HL-60/S4 treated with phorbol 12-myristate 13-acetate at 8.2 ng/mL for 4 days and 3 days (cell line): Measurements from ENCODE around the gene TFF1.

Source experiments
- in situ Hi-C: fragments of 300-500 bp; cut with MboI; formaldehyde crosslinking; loops from 2 replicates; pipeline ENCODE4 v1.15.0; 2022; ENCODE audit warnings: low sequenced_read_pairs

TFF1 gene

DNA sequence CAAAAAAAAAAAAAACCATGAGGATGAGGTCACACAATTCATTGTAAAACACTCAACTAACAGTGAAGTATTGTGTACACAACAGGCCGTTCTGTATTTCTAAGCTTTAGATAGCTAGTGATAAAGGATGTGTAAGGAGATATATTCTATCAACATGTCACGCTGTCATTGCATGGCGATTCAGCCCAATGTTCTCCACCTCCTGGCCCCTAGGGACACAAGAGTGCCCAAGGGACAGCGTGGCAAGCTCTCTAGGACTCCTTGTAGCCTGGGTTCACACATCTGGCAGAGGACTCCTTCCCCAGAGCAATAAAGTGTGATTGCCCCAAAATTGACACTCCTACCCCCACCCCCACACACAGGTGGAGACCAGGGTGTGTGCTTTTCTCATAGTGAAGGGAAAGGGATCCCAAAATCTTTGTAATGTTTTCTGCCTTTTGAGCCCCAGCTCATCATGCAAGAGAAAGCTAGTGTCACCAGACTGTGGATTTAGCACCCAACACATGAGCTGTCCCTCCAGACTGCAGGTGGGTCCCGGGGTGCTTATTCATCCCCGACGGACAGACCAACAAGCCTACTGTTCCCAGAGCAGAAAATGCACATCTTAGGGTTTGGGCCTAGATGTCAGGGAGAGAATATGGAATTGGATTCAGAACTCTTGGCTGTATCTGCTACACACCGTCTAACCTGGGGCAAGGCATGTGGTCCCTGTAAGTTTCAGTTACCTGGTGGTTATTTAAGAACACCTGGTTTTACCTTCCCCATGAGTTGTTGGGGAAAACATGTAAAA lies 18.0 kb upstream of the TFF1 start:
- in situ Hi-C loops = no loop called here

- in situ Hi-C loops = no loop called here
Observed at GRCh38 chr21:42383331-42383730, 17.0 kb upstream of the TFF1 start.

- in situ Hi-C loops = no loop called here
Observed at GRCh38 chr21:42382915-42383314, 16.6 kb upstream of the TFF1 start.

DNA sequence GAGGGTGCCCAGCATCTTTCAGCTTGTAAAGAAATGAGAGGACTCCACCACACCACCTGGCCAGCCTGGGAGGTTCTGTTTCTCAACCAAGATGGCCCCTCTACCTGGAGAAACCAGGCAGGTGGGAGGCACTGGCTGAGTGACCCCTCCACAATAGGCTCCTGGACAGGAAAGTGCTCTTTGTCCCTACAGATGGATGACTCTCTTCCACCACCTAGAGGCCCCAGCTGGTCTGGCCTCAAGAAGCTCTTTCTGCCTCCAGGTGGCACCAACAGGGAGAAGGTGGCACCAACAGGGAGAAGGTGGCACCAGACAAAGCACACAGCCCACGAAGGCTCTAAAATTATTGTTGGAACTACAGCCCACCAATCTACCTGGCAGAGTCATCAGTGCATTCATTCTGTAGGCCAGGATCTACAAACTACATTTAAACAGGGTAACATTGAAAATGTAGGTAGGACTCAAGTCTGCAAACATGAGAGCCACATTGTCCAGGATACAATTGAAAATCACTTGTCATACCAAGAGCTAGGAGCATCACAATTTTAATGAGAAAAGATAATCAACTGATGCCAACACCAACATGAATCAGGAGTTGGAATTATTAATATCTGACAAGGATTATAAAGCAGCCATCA lies 15.1 kb upstream of the TFF1 start:
- in situ Hi-C loops = no loop called here

DNA sequence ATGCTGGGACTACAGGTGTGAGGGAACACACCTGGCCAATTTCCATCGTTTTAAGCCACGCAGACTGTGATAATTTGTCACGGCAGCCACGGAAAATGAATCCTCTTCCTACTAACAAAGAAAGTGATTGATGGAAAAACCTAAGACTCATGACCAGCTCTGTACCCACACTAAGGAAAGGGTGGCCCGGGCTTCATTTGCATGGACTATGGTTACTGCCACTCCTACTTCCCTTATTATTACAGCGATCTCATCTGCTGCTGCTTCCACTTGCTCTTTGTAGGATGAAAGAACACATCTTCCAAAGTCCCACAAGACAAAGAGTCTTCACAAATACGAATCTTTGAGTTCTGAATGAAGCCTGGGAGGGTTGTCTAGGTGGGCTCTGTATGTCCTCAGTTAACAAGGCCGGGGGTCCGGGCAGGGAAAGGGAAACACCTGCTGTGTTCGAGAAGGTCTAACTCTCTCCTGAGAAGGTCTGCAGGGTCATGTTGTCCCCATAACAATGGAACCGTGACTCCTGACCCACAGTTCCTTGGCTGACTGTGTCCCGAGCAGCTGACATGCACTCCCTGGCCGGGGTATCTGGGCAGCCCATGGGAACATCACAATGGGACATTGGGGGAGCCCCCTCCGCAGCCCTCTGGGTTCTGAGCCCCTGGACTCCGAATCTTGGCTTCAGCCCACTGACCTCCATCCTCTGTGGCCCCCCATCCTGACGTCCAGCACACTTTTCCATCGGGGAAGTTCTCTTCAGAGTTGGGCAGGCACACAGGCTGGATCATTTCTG lies 13.3 kb upstream of the TFF1 start:
- in situ Hi-C loops = no loop called here

DNA sequence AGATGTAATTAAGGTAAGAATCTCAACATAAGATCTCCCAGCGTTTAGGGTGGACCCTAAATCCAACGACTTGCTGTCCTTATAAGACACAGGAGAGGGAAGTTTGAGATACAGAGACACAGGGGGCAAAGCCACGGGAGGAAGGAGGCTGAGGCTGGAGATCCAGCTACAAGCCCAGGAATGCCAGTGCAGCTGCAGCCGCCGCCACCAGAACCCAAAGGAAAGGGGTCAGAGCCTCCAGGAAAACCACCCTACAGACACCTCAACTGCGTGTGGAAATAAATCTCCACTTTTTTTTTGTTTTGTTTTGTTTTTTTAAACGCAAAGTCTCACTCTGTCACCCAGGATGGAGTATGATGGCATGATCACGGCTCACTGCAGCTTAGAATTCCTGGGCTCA lies 12.1 kb upstream of the TFF1 start:
- in situ Hi-C loops = no loop called here

DNA sequence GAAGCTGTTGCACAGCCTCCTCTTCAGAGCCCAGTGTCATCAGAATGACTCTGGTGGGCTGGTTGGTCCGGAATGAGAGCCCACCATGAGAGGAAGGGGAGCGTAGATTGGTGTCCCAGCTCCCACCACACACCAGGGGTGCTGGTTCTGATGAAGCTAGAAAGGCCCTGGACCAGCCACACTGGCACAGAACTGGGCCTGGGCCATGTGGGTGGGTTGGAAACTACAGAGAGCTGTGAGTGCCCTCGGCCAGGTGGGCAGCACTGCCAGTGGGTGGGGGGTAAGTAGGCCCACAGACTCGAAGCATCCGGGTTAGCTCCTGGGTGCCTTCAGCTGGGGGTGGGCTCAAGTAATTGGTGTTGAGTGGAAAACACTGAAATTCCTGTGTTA lies 11.6 kb upstream of the TFF1 start:
- in situ Hi-C loops = no loop called here

DNA sequence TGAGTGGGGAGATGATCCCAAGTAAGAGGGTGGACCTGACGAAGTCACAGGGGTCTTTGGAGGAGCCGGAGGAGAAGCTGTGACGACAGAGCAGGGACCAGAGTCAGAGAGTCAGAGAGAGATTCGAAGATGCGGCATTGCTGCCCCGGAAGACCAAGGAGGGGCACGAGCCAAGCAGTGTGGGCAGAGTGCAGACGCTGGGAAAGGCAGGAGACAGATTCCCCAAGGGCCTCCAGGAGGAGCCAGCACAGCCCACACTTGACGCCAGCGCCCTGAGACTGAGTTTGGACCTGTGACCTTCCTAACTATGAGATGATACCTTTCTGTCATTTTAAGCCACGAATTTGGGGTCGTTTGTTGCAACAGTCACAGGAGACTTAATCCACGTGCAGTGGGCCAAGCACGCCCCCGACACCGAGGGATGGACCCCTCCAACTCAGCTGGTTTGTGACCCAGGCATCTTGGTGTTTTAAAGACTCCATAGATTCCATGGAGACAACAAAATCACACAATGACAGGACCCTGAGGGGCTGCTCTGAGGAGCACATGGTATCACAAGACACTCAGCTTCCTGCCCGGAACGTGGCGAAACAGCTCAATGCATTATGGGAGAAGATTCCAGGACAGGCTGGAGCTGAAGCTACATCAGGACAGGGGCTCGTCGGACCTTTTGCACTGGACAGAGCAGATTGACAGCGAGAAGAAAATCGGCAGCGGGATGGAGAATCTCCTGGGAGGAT lies 11.0 kb upstream of the TFF1 start:
- in situ Hi-C loops = no loop called here

DNA sequence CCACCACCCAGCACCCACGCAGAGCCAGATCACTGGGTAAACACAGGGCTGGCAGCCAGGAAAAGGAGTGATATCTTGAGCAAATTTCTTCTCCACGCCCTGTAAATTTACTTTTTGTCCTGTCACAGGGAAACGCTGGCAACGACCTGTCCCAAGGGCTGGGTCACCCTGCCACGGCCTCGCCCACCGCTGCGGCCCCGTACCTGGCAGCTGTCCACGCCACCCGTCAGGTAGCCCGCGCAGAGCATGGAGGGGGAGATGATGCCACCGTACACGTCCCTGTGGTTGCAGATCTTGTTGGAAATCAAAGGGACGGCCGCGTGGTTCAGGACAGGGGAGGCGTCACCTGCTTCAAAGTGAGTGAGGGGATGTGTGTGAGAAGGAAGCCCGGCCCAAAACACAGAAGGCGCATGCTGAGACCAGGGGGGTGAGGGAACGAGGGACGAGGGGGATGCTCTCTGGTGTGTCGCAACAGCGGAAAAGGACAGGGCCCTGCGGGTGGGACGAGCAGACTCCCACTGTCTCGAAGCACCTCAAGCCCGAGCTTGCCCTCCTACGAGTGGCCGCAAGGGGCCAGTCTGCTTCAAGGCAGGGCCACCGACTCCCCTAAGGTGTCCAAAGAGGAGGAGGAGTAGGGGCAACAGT lies 10.1 kb upstream of the TFF1 start:
- in situ Hi-C loops = no loop called here

DNA sequence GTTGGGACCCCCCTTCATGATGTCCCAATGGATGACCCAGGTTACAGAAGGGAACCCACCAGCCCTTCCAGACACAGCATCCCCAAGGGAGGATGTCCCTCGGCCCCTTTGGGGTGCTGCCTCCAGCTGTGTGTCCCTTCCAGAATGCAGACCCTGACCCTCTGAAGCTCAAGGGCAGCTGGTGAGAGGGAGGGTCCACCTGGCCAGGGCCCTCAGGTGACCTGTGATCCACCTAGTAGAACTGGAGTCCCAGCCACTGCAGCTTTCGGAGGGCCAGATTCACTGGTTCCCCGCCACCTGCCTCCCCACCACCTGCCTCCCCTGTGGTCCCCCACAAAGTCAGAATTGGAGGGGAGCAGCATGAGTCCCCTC lies 9.6 kb upstream of the TFF1 start:
- in situ Hi-C loops = no loop called here

- in situ Hi-C loops = no loop called here
Observed at GRCh38 chr21:42375506-42375905, 9.2 kb upstream of the TFF1 start.

DNA sequence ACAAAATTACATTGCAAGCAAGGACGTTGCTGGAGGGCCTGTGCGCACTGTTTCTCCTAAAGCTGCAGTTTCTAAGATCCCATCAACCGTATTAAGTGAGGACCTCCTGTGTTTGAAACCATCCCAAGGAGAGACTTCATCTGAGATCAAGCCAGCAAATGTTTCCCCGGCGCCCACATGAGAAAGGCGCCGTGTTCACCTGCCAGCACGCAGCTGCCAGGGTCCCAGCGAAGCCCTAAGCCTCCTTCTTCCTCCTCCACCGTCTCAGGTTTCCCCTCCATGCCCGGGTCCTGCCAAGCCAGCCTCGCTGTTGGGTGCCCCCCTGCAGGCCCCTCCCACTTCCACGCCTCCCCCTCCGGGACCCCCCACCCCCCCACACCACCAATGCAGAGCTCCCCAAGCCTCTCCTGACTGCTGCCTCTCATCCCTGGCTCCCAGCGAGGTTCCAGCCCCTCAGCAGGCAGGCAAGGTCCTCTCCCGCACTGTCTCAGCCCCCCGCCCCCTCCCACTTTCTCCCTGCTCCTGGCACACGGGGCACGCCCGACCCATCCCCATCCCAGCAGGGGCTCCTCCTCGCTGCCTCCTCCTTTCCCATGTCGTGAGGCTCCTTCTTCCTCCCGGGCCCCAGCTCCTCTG lies 8.6 kb upstream of the TFF1 start:
- in situ Hi-C loops = no loop called here

DNA sequence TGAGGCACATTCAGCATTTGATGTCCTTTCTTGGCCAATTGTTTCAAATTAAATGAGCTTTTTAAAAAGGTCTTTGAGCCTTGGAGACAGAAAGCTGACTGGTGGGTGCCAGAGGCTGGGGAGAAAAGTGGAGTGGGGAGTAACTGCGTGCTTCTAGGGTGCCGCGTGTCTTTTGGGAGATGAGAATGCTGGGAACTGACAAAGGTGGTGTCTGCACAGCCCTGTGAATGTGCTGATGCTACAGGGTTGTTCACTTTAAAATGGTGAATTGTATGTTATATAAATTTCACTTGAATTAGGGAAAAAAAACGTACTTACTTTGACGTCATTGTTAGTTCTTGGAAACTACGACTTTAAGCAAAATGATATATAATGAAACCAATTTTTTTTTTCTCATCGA lies 8.1 kb upstream of the TFF1 start:
- in situ Hi-C loops = no loop called here

DNA sequence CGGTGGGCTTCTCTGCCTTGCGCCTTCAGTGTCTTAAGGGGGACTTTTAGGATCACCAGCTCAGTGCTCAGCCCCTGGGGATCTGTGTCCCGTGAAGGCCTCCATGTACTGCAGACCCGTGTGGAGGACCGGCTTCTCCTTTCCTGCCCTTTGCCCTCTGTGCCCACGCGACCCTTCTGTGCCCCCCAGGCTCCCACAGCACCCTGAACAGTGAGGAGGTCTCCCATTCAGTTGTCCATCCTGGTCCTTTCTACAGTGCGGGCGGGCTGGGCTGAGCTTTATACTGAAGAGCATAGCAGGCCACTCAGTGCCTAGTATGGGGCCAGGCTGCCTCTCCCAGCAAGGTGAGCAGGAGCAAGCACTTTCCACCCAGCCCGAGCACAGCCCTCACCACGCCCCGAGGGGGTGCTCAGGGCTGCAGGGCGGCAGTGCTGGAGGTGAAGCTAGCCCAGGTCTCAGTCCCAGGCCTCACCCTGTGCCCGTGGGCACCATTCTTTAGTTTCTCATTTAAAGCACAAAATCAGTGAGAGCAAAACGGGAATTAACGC lies 7.6 kb upstream of the TFF1 start:
- in situ Hi-C loops = no loop called here

GRCh38 chr21:42373196-42373907 lies 7.0 kb upstream of the TFF1 start:
- in situ Hi-C loops = no loop called here

- in situ Hi-C loops = no loop called here
Observed at GRCh38 chr21:42370894-42371654, 4.7 kb upstream of the TFF1 start.

- in situ Hi-C loops = no loop called here
Observed at GRCh38 chr21:42369821-42370220, 3.5 kb upstream of the TFF1 start.

DNA sequence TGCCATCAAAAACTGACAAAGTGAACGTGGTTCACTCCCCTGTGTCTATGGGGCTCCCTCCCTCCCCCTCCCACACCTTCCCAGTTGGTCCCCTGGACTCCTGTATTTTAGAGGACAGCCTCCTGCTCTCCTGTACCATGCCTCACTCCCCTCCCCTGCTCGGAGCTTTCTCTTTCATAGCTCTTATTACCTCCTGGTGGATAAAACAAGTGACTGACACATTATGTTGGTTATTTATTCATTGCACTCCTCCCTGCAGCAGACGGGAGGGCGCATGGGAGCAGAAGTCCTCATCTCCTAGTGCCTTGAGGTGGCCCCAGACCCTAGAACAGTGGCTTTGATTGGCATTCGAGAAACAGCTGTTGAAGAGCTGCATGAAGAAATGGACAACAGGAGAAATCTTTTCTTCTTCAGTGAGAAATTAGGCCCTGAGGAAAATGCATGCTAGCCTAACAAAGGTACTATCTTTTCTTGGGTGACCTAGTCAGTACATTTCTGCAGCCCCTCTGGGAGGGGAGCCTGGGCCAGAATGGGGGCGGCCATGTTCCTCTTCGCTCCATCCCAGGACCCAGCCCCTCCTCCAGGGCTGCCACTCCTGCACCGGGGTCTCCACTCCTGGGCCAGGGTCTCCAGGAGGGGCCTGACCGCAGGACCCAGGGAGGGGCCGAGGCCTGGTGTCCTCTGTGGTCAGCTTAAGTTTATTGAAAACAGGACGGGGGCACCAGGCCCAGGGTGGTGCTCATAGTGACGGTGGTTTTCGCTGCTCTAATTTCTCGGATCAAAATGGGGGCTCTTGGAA lies 1.2 kb upstream of the TFF1 start:
- in situ Hi-C loops = no loop called here
